ENCODE data around the gene SLC5A10.

DNA sequence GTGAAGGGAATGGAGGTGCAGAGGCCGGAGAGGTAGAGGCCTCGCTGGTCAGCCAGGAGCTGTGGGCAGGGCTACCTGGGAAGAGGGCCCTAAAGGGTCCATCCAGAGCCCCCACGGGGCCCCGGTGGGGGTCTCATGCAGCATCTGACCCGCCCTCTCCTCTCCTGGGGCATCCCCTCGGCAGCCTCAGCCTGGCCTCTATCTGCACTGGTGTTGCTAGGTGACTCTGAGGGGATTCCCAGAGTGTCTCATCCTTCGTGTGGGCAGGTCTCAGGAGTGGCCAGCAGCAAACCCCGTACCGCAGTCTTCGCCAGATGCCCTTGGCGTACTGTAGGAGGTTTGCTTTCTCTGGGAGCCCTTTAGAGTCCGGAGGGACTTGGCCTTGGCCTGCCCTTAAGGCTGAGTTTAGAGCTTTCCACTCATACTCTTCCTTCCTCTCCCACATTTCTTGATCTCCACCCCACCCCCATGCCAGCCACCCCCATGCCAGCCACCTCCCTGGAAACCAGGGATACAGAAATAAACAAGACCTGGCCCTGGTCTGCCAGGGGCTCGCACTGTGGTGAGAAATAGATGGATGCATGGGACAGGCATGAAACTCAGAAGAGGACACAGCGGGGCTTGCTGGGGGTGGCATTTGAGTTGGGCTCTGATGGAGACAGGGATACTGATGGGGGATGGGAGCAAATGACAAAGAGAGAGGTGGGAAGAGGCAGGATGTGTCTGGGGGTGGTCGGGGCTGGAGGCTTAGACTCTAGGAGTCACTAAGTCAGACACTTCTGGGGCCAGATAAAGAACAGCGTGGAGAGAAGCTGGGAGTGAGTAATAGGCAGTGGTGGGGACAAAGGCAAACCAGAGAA is 9.9 kb downstream of the SLC5A10 start:
- TF ChIP-seq, protein P1, sequence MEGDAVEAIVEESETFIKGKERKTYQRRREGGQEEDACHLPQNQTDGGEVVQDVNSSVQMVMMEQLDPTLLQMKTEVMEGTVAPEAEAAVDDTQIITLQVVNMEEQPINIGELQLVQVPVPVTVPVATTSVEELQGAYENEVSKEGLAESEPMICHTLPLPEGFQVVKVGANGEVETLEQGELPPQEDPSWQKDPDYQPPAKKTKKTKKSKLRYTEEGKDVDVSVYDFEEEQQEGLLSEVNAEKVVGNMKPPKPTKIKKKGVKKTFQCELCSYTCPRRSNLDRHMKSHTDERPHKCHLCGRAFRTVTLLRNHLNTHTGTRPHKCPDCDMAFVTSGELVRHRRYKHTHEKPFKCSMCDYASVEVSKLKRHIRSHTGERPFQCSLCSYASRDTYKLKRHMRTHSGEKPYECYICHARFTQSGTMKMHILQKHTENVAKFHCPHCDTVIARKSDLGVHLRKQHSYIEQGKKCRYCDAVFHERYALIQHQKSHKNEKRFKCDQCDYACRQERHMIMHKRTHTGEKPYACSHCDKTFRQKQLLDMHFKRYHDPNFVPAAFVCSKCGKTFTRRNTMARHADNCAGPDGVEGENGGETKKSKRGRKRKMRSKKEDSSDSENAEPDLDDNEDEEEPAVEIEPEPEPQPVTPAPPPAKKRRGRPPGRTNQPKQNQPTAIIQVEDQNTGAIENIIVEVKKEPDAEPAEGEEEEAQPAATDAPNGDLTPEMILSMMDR (IDR thresholded peaks at IDR 0.05), result no peak
- TF ChIP-seq POLR2AphosphoS5 (IDR thresholded peaks at IDR 0.05), result no peak
- TF ChIP-seq EP300 (IDR thresholded peaks at IDR 0.05), result no peak
